CD8-positive, alpha-beta memory T cell (primary cell): Measurements from ENCODE around the gene NTN3. TPM values are rescaled to one million over a fixed set of nuclear protein-coding genes. Genes with fewer than 3 reads are reported as not detected.

Source experiments
- CTCF ChIA-PET: fragments of 350-600 bp; sonication (Branson Sonifier 250); formaldehyde crosslinking; loops from one replicate; lab custom pipeline; 2021; ENCODE audit warnings: antibody characterized with exemption; lab: Charles Lee
- POLR2A ChIA-PET: fragments of 350-600 bp; sonication (Branson Sonifier 250); formaldehyde crosslinking; loops from one replicate; lab custom pipeline; 2021; ENCODE audit warnings: antibody characterized with exemption; lab: Charles Lee
- DNase-seq, 5 donors: peaks; one replicate each; pipeline versions ENCODE4 v3.0.0 to v3.0.0-alpha.2; 2020 to 2022; ENCODE audit warnings: mixed read lengths in 1 of 5
- H3K27ac ChIP-seq: one replicate; pipeline ENCODE4 v1.7.0; 2013; ENCODE audit warnings: low read depth, mild to moderate bottlenecking, low read length, moderate library complexity
- H3K27me3 ChIP-seq: 2 replicates; pipeline ENCODE4 v1.7.0; 2013; ENCODE audit warnings: low read length, mild to moderate bottlenecking; ENCODE audit not compliant: insufficient read depth, poor library complexity, severe bottlenecking
- H3K36me3 ChIP-seq: 2 replicates; pipeline ENCODE4 v1.7.0; 2013; ENCODE audit warnings: mild to moderate bottlenecking, low read length, moderate library complexity; ENCODE audit not compliant: insufficient read depth
- H3K4me1 ChIP-seq: 2 replicates; pipeline ENCODE4 v1.7.0; 2013; ENCODE audit warnings: mild to moderate bottlenecking, low read length, moderate library complexity; ENCODE audit not compliant: insufficient read depth
- H3K4me3 ChIP-seq: 2 replicates; pipeline ENCODE4 v1.7.0; 2013; ENCODE audit warnings: mild to moderate bottlenecking, low read length
- H3K9me3 ChIP-seq: 2 replicates; pipeline ENCODE4 v1.7.0; 2013; ENCODE audit warnings: mild to moderate bottlenecking, low read length
- H3K27ac Mint-ChIP-seq, 8 donors: one replicate each; pipeline ENCODE4 v1.8.0; 2020 to 2021; ENCODE audit warnings: mixed read lengths in 8 of 8, mild to moderate bottlenecking in 6 of 8, inconsistent platforms in 3 of 8, moderate library complexity in 3 of 8
- H3K27me3 Mint-ChIP-seq, 2 donors: one replicate each; pipeline ENCODE4 v1.8.0; 2020 to 2021; ENCODE audit warnings: mixed read lengths in 2 of 2, mild to moderate bottlenecking in 1 of 2, moderate library complexity in 1 of 2
- H3K36me3 Mint-ChIP-seq, 3 donors: one replicate each; pipeline ENCODE4 v1.8.0; 2020 to 2021; ENCODE audit warnings: mixed read lengths in 3 of 3, inconsistent platforms in 1 of 3, mild to moderate bottlenecking in 1 of 3
- H3K4me1 Mint-ChIP-seq, 3 donors: one replicate each; pipeline ENCODE4 v1.8.0; 2020 to 2021; ENCODE audit warnings: mixed read lengths in 3 of 3, inconsistent platforms in 1 of 3, mild to moderate bottlenecking in 1 of 3
- H3K4me3 Mint-ChIP-seq, 7 donors: one replicate each; pipeline ENCODE4 v1.8.0; 2020 to 2021; ENCODE audit warnings: mixed read lengths in 7 of 7, mild to moderate bottlenecking in 6 of 7, moderate library complexity in 4 of 7, inconsistent platforms in 2 of 7
- H3K9me3 Mint-ChIP-seq, 5 donors: one replicate each; pipeline ENCODE4 v1.8.0; 2020 to 2022; ENCODE audit warnings: mixed read lengths in 5 of 5, mild to moderate bottlenecking in 3 of 5, moderate library complexity in 2 of 5, inconsistent platforms in 1 of 5
- polyA plus RNA-seq: library from polyadenylated mRNA; unstranded; fragments of 300-500 nt; fragmentation: Illumina TruSeq; gene quantifications from one replicate; pipeline ENCODE4 v1.2.3, GENCODE V29; 2021
- total RNA-seq, 2 experiments: library from RNA; stranded (reverse); gene quantifications; one replicate each; pipeline ENCODE4 v1.2.3, GENCODE V29; 2021

NTN3 gene
- total and polyA plus RNA-seq, 3 experiments from 2014 or later = not detected

DNA sequence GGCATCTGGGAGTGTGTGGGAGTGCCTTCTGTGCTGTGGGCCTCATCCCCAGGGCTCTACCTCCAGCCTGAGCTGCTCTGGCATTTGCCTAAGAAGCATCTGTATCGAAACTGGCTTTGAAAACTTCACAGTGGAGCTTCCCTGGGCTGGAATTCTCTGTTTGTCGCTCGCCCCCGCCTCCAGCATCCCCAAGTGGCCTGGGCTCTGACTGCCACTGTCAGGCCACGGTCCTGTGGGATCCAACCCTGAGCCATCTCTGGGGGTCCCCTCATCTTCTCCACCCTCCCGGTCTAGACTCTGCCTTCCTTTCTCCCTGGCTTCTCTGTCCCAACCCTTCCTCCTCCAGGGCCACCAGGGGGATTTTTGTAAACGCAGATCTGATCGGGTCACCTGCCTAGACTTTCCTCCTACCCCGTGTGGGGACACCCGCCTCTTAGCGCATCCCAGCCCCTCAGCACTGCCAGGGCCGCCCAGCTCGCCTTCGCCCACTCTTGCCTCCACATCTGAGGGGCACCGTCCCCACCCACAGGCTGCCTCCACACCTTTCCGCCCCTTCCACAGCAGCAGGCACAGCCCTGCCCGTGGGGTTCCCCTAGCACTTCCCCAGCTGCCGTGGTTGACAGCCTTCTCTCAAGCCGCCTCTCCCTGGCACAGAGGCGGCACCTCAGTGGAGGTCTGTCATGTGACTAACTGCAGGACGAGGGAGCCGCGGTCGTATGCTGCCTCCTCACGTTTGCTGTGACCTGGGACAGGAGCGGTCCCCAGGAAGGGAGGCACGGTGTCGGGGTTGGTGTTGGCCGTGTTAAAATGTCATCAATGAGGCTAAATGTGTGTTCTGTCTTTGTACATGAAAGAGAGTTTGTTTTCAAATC is 15.8 kb downstream of the NTN3 start:
- Histone ChIP-seq H3K4me3 (no peak overlapping the region), H3K36me3 (no peaks in the 10 kb centered on the region), H3K9me3 (no peaks in the 10 kb centered on the region), H3K27me3 (no peaks in the 10 kb centered on the region), H3K4me1 (peaks cover 14% of the 10 kb centered on the region), H3K27ac (no peak overlapping the region)
- H3K36me3 Mint-ChIP-seq = no peaks in the 10 kb centered on the region
- POLR2A ChIA-PET = interaction anchor here (1.3 kb wide), 1 partner anchor 12 kb away, joined by 3 read pairs; the partner anchor contains the start of gene TBC1D24
- H3K4me1 Mint-ChIP-seq = peaks cover 13 to 28% (median 16%) of the 10 kb centered on the region in 3 donors
- CTCF ChIA-PET = interaction anchor here (1.0 to 1.5 kb wide), 6 partner anchors 12 to 292 kb away, joined by 3 to 9 read pairs (median 3); partner anchors contain the start of genes ECI1 and TBC1D24
- peak overlapping the region; percentile 4 to 96 (median 80) for H3K27ac Mint-ChIP-seq
- no peaks in the 10 kb centered on the region for H3K9me3 Mint-ChIP-seq
- peak; percentile 65 to 87 (median 75) for DNase-seq
- H3K4me3 Mint-ChIP-seq = peak overlapping the region in 5 of 7 donors; percentile 56 to 69 (median 63)
- no peaks in the 10 kb centered on the region for H3K27me3 Mint-ChIP-seq

- Mint-ChIP-seq H3K27me3 (no peaks in the 10 kb centered on the region), H3K4me3 (peak overlapping the region in 4 of 7 donors; percentile 56 to 66 (median 62)), H3K27ac (peak overlapping the region in 7 of 8 donors; percentile 4 to 96 (median 83)), H3K9me3 (no peaks in the 10 kb centered on the region), H3K36me3 (peaks cover 0 to 2% (median 0%) of the 10 kb centered on the region in 3 donors), H3K4me1 (peaks cover 13 to 25% (median 16%) of the 10 kb centered on the region in 3 donors)
- peaks cover 14% of the 10 kb centered on the region for H3K4me1 ChIP-seq
- DNase-seq = no peak
- H3K4me3 ChIP-seq = no peak overlapping the region
- ChIA-PET CTCF (interaction anchor here (0.7 to 1.9 kb wide), 5 partner anchors 13 to 292 kb away, joined by 3 to 6 read pairs (median 3); partner anchors contain the start of genes ECI1 and TBC1D24), POLR2A (interaction anchor here (1.3 kb wide), 1 partner anchor 13 kb away, joined by 3 read pairs; the partner anchor contains the start of gene TBC1D24)
- H3K27me3 ChIP-seq = no peaks in the 10 kb centered on the region
- no peaks in the 10 kb centered on the region for H3K36me3 ChIP-seq
- no peak overlapping the region for H3K27ac ChIP-seq
- H3K9me3 ChIP-seq = no peaks in the 10 kb centered on the region
These were observed 16.4 kb downstream of the NTN3 start for GRCh38 chr16:2487517-2487842.

- Histone ChIP-seq H3K9me3 (no peaks in the 10 kb centered on the region), H3K4me1 (peaks cover 14% of the 10 kb centered on the region), H3K27me3 (no peaks in the 10 kb centered on the region), H3K27ac (no peak overlapping the region), H3K4me3 (no peak overlapping the region), H3K36me3 (no peaks in the 10 kb centered on the region)
- Mint-ChIP-seq H3K4me1 (peaks cover 13 to 25% (median 16%) of the 10 kb centered on the region in 3 donors), H3K4me3 (no peak overlapping the region), H3K9me3 (no peaks in the 10 kb centered on the region), H3K36me3 (peaks cover 0 to 2% (median 0%) of the 10 kb centered on the region in 3 donors), H3K27me3 (no peaks in the 10 kb centered on the region), H3K27ac (no peak overlapping the region)
- POLR2A ChIA-PET = interaction anchor here (1.1 to 1.3 kb wide), 2 partner anchors 13 to 293 kb away, joined by 3 to 4 read pairs; partner anchors contain the start of gene TBC1D24
- DNase-seq = no peak
- CTCF ChIA-PET = interaction anchor here (0.7 to 1.9 kb wide), 4 partner anchors 12 to 293 kb away, joined by 3 to 6 read pairs (median 4); no protein-coding TSS in a partner anchor
These were observed 16.9 kb downstream of the NTN3 start for GRCh38 chr16:2487903-2488531.

- ChIA-PET CTCF (no interaction called here), POLR2A (no interaction called here)
- Histone ChIP-seq H3K4me1 (peaks cover 14% of the 10 kb centered on the region), H3K36me3 (no peaks in the 10 kb centered on the region), H3K9me3 (no peaks in the 10 kb centered on the region), H3K27ac (no peak overlapping the region), H3K4me3 (no peak overlapping the region), H3K27me3 (no peaks in the 10 kb centered on the region)
- no peaks in the 10 kb centered on the region for H3K27me3 Mint-ChIP-seq
- peaks cover 0 to 2% (median 0%) of the 10 kb centered on the region in 3 donors for H3K36me3 Mint-ChIP-seq
- peaks cover 13 to 23% (median 14%) of the 10 kb centered on the region in 3 donors for H3K4me1 Mint-ChIP-seq
- no peaks in the 10 kb centered on the region for H3K9me3 Mint-ChIP-seq
- no peak overlapping the region for H3K4me3 Mint-ChIP-seq
- H3K27ac Mint-ChIP-seq = no peak overlapping the region
- no peak for DNase-seq
These were observed 18.5 kb downstream of the NTN3 start for GRCh38 chr16:2489581-2489980.

DNA sequence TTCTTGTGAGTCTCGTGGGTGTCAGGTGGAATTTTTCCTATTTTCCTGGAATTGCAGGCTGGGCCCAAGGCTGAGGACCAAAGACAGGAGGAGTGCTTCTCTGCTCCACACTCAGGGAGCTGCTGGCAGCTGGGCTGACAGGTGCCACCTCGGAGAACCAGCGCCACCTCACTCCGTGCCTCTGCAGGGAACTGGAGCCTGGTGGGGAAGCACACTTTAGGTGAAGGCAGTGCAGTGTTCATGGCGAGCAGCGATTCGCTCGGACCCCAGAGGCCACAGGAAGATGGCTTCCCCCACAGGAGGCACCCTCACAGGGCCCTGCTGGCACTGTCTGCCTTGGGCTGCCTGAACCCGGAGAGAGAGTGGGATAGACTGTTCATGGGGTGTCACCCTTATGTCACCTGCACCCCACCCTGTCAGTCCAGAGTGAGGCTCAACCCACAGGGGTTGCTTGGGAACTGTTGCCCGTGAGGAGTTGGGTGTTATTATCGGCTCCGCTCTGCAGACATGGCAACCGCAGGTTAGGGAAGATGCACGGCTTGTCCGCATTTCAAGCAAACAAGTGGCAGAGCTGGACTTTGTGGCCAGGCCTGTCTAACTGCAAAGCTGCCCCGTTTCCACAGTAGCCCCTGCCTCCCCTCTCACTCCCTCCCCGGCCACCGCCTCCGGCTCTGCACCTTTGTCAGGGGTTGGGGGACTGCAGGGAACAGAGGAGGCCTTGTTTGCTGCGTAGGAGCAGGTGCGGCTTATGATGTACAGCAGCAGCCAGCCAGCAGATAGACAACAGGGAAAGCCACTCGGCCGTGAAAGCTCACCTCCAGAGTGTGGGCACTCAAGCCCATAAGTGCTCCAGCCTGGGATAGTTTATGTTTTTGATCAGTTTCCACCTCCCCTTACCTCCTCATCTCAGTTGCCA is 19.4 kb downstream of the NTN3 start:
- no peak overlapping the region for H3K4me3 Mint-ChIP-seq
- Histone ChIP-seq H3K9me3 (no peaks in the 10 kb centered on the region), H3K27me3 (no peaks in the 10 kb centered on the region), H3K27ac (no peak overlapping the region), H3K4me3 (no peak overlapping the region), H3K4me1 (peaks cover 14% of the 10 kb centered on the region), H3K36me3 (no peaks in the 10 kb centered on the region)
- no peaks in the 10 kb centered on the region for H3K27me3 Mint-ChIP-seq
- no peak for DNase-seq
- peaks cover 10 to 16% (median 13%) of the 10 kb centered on the region in 3 donors for H3K4me1 Mint-ChIP-seq
- ChIA-PET POLR2A (no interaction called here), CTCF (no interaction called here)
- no peaks in the 10 kb centered on the region for H3K9me3 Mint-ChIP-seq
- H3K36me3 Mint-ChIP-seq = peaks cover 0 to 2% (median under 1%) of the 10 kb centered on the region in 3 donors
- H3K27ac Mint-ChIP-seq = no peak overlapping the region

DNA sequence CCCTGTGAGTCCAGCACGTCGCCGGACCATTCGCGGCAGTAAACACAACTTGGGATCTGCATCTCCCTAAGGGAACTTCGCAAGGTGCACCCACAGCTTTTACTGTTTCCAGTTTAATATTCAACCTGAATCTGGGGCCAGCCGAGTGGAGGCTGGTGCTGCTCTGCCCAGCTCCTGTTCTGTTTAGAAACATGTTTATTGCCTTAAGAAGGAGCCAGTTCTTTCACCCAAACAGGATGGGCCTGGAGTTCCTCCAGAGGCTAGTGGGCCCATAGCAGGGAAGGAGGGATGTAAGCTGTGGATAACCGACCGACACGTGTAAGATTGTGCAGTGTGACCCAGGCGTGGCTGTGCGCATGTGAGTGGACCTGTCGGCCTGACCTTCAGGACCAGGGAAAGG is 21.2 kb downstream of the NTN3 start:
- Histone ChIP-seq H3K36me3 (no peaks in the 10 kb centered on the region), H3K27me3 (no peaks in the 10 kb centered on the region), H3K9me3 (no peaks in the 10 kb centered on the region), H3K4me3 (no peak overlapping the region), H3K27ac (no peak overlapping the region), H3K4me1 (peaks cover 4% of the 10 kb centered on the region)
- DNase-seq = no peak
- POLR2A ChIA-PET = no interaction called here
- Mint-ChIP-seq H3K27me3 (no peaks in the 10 kb centered on the region), H3K27ac (no peak overlapping the region), H3K4me1 (peaks cover 3 to 4% (median 4%) of the 10 kb centered on the region in 3 donors), H3K4me3 (no peak overlapping the region), H3K9me3 (no peaks in the 10 kb centered on the region), H3K36me3 (peaks cover 0 to 13% (median 2%) of the 10 kb centered on the region in 3 donors)
- CTCF ChIA-PET = interaction anchor here (0.7 to 1.0 kb wide), 2 partner anchors 9 to 298 kb away, joined by 3 read pairs; no protein-coding TSS in a partner anchor

DNA sequence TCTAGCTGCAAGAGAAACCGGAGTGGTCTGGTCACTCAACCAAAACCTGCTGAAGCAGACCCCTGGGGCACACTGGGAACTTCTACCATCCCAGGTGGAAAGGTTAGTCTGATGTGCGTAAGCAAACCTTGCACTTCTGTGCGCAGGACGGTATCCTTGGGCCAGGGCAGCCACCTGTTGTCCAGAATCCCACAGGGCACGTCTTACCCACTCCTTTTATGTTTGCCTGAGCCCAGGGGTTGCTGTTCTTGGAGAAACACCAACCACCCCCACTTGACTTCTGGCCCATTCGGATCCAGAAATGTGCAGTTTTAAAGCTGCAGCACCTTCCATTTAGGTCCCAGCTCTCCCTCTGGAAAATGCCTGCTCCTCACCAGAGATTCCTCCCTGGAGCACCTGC is 22.5 kb downstream of the NTN3 start:
- Mint-ChIP-seq H3K4me1 (no peaks in the 10 kb centered on the region), H3K36me3 (peaks cover 0 to 23% (median 2%) of the 10 kb centered on the region in 3 donors), H3K9me3 (no peaks in the 10 kb centered on the region), H3K27ac (peak overlapping the region in 1 of 8 donors; percentile 32), H3K27me3 (no peaks in the 10 kb centered on the region), H3K4me3 (no peak overlapping the region)
- ChIA-PET POLR2A (no interaction called here), CTCF (interaction anchor here (0.9 kb wide), 1 partner anchor 153 kb away, joined by 3 read pairs; the partner anchor contains the start of gene ABCA3)
- no peak for DNase-seq
- Histone ChIP-seq H3K36me3 (no peaks in the 10 kb centered on the region), H3K4me3 (no peak overlapping the region), H3K4me1 (no peaks in the 10 kb centered on the region), H3K9me3 (no peaks in the 10 kb centered on the region), H3K27me3 (no peaks in the 10 kb centered on the region), H3K27ac (no peak overlapping the region)
